ENCODE measurements around the gene TBX15.

- TF ChIP-seq RNF2 (IDR thresholded peaks at IDR 0.05) (no peak), EP400 (IDR thresholded peaks at IDR 0.05) (no peak), RBM22 (IDR thresholded peaks at IDR 0.05; ENCODE audit: low read depth, low read length, poor library complexity, severe bottlenecking) (no peak), MEIS2 (IDR thresholded peaks at IDR 0.05; ENCODE audit: partially characterized antibody) (no peak), CTCF (IDR thresholded peaks at IDR 0.05 in 2 of 3, conservative IDR thresholded peaks at IDR 0.05 in 1 of 3; ENCODE audit: insufficient read depth in 2 of 3, low read depth in 1 of 3, low read length in 3 of 3) (no peak), NFATC3 (IDR thresholded peaks at IDR 0.05) (no peak), ZNF274 (IDR thresholded peaks at IDR 0.05; ENCODE audit: borderline replicate concordance, low read depth, low read length) (no peak), FOXK1 (CRISPR knock-in tag; IDR thresholded peaks at IDR 0.05; ENCODE audit: borderline replicate concordance) (no peak)
Measured at GRCh38 chr1:119002028-119002686, 14.0 kb upstream of the TBX15 start.
